A673 (cell line): ENCODE data around the gene RALGAPA1. TPM values are rescaled to one million over a fixed set of nuclear protein-coding genes. Genes with fewer than 3 reads are reported as not detected.
"Not testable (repeated sequence)": the region's sequence is repeated elsewhere in the genome, so short reads cannot be mapped to it uniquely, and the experiment has no call there.

Experiments used
- BruUV-seq: library from RNA; stranded (reverse); fragments of 400-500 nt; replicated peaks from 2 replicates; lab custom pipeline; 2021; lab: Mats Ljungman, UMichigan
- CTCF ChIA-PET: fragments of 300-600 bp; sonication (Branson Sonifier 250); formaldehyde crosslinking; loops from one replicate; lab custom pipeline; 2022; ENCODE audit warnings: antibody characterized with exemption; lab: Charles Lee
- POLR2A ChIA-PET: fragments of 300-600 bp; sonication (Branson Sonifier 250); formaldehyde crosslinking; loops from one replicate; lab custom pipeline; 2022; ENCODE audit warnings: antibody characterized with exemption; ENCODE audit not compliant: low non-redundant PET; lab: Charles Lee
- DNase-seq: peaks from one replicate; pipeline ENCODE4 v3.0.0-alpha.2; 2015; ENCODE audit warnings: low spot score
- H3K27ac ChIP-seq: fragments of 200-600 bp; sonication (generic); 2 replicates; pipeline ENCODE4 v1.5.1; 2016; ENCODE audit warnings: mixed run types, low read depth, mild to moderate bottlenecking, mixed read lengths, antibody characterized with exemption, low read length; ENCODE audit not compliant: poor library complexity, severe bottlenecking
- H3K27me3 ChIP-seq: fragments of 200-600 bp; sonication (generic); replicated peaks from 2 replicates; pipeline ENCODE4 v1.6.1; 2017; ENCODE audit warnings: mixed run types, low read depth, mild to moderate bottlenecking, mixed read lengths, antibody characterized with exemption, low read length; ENCODE audit not compliant: insufficient read depth, poor library complexity
- H3K36me3 ChIP-seq: fragments of 200-600 bp; sonication (generic); 2 replicates; pipeline ENCODE4 v1.6.1; 2016; ENCODE audit warnings: mixed run types, mild to moderate bottlenecking, mixed read lengths, antibody characterized with exemption, low read length; ENCODE audit not compliant: insufficient read depth, poor library complexity, severe bottlenecking
- H3K4me1 ChIP-seq: fragments of 200-600 bp; sonication (generic); 2 replicates; pipeline ENCODE4 v1.6.1; 2017; ENCODE audit warnings: mixed run types, mild to moderate bottlenecking, mixed read lengths, antibody characterized with exemption, low read length; ENCODE audit not compliant: insufficient read depth, poor library complexity, severe bottlenecking
- H3K4me3 ChIP-seq: fragments of 200-600 bp; sonication (generic); 2 replicates; pipeline ENCODE4 v1.5.1; 2016; ENCODE audit warnings: low read depth, mixed run types, mild to moderate bottlenecking, mixed read lengths, low read length; ENCODE audit not compliant: poor library complexity, severe bottlenecking
- H3K9me3 ChIP-seq: fragments of 200-600 bp; sonication (generic); 2 replicates; pipeline ENCODE4 v1.6.1; 2016; ENCODE audit warnings: mixed run types, low read depth, mild to moderate bottlenecking, mixed read lengths, antibody characterized with exemption, low read length; ENCODE audit not compliant: poor library complexity, severe bottlenecking
- CTCF ChIP-seq: fragments of 300-800, 200-600 bp; sonication (generic); conservative IDR thresholded peaks from 2 replicates; pipeline ENCODE4 v1.5.1; 2017; ENCODE audit warnings: low read depth, mild to moderate bottlenecking, antibody characterized with exemption, low read length, moderate library complexity, mixed read lengths
- EZH2 ChIP-seq: fragments of 200-600 bp; sonication (generic); IDR thresholded peaks from 2 replicates; pipeline ENCODE4 v1.6.1; 2017; ENCODE audit warnings: borderline replicate concordance, low read depth, mild to moderate bottlenecking, mixed read lengths, antibody characterized with exemption, low read length; ENCODE audit not compliant: poor library complexity, severe bottlenecking
- intact Hi-C: fragments of 100-400 bp; cut with micrococcal nuclease; formaldehyde crosslinking; loops from one replicate; pipeline ENCODE4 v1.10.0; 2022; ENCODE audit not compliant: unreplicated experiment
- total RNA-seq: library from RNA; stranded (reverse); gene quantifications from 2 replicates; pipeline ENCODE4 v1.2.3, GENCODE V29; 2021

RALGAPA1 gene
- total RNA-seq, 1 experiment from 2014 or later: 42.4 TPM

GRCh38 chr14:35849122-35849521 is 40.0 kb upstream of the RALGAPA1 start:
- intact Hi-C loops: no loop called here
- no peak overlapping the region for H3K4me3 ChIP-seq
- no peak for DNase-seq
- H3K9me3 ChIP-seq: peaks cover 13% of the 10 kb centered on the region
- no peaks in the 10 kb centered on the region for H3K4me1 ChIP-seq
- BruUV-seq: no TSS peak
- CTCF ChIA-PET: no interaction called here
- H3K27ac ChIP-seq: no peak overlapping the region
- POLR2A ChIA-PET: no interaction called here
- TF ChIP-seq CTCF: no peak
- no peak for TF ChIP-seq EZH2
- H3K36me3 ChIP-seq: peaks cover 4% of the 10 kb centered on the region
- no peaks in the 10 kb centered on the region for H3K27me3 ChIP-seq

GRCh38 chr14:35847636-35848035 is 38.5 kb upstream of the RALGAPA1 start:
- DNase-seq: no peak
- POLR2A ChIA-PET: no interaction called here
- no TSS peak for BruUV-seq
- no peaks in the 10 kb centered on the region for H3K4me1 ChIP-seq
- CTCF ChIA-PET: no interaction called here
- TF ChIP-seq CTCF (no peak), EZH2 (no peak)
- no peaks in the 10 kb centered on the region for H3K27me3 ChIP-seq
- H3K36me3 ChIP-seq: peaks cover 4% of the 10 kb centered on the region
- intact Hi-C loops: no loop called here
- no peak overlapping the region for H3K4me3 ChIP-seq
- H3K9me3 ChIP-seq: peaks cover 16% of the 10 kb centered on the region
- H3K27ac ChIP-seq: no peak overlapping the region

GRCh38 chr14:35844494-35844893 is 35.4 kb upstream of the RALGAPA1 start:
- H3K27me3 ChIP-seq: no peaks in the 10 kb centered on the region
- no peak overlapping the region for H3K27ac ChIP-seq
- no peak for TF ChIP-seq CTCF
- no peak for TF ChIP-seq EZH2
- BruUV-seq: no TSS peak
- POLR2A ChIA-PET: no interaction called here
- H3K36me3 ChIP-seq: peaks cover 4% of the 10 kb centered on the region
- no peak overlapping the region for H3K4me3 ChIP-seq
- intact Hi-C loops: no loop called here
- DNase-seq: no peak
- CTCF ChIA-PET: no interaction called here
- no peaks in the 10 kb centered on the region for H3K4me1 ChIP-seq
- H3K9me3 ChIP-seq: peaks cover 5% of the 10 kb centered on the region

- peaks cover 13% of the 10 kb centered on the region for H3K36me3 ChIP-seq
- DNase-seq, H3K4me3 ChIP-seq, POLR2A ChIA-PET, H3K27me3 ChIP-seq, intact Hi-C loops, H3K27ac ChIP-seq, H3K9me3 ChIP-seq, CTCF ChIA-PET, BruUV-seq, H3K4me1 ChIP-seq: not testable (repeated sequence)
Observed at GRCh38 chr14:35842245-35842644, 33.1 kb upstream of the RALGAPA1 start.

- H3K27ac ChIP-seq, H3K27me3 ChIP-seq, CTCF ChIA-PET, DNase-seq, BruUV-seq, H3K4me1 ChIP-seq, H3K9me3 ChIP-seq, intact Hi-C loops, POLR2A ChIA-PET, H3K4me3 ChIP-seq: not testable (repeated sequence)
- H3K36me3 ChIP-seq: peaks cover 13% of the 10 kb centered on the region
Observed at GRCh38 chr14:35841704-35842103, 32.6 kb upstream of the RALGAPA1 start.
